ENCODE results near the gene FAM98C.
"Not testable (repeated sequence)": the region's sequence is repeated elsewhere in the genome, so short reads cannot be mapped to it uniquely, and the experiment has no call there.

Gene FAM98C

DNA sequence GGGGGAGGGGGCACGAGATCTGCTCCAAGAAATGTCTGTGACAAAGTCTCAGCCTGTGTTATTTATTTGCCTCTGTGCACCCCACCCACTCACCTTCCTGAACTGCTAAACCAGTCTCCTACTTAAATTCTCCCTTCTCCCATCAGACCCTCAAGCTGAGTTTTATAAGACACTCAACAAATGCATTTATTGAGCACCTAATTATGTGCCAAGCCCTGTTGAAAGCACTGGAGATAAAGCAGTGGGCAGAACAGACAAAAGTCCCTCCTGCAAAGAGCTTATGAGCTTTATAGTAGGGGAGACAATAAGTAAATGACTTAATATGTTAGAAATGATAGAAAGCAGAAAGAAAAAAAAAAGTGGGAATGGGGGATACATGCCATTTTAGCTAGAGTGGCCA is 3.4 kb upstream of the FAM98C start:
- DNase-seq = no peak

DNA sequence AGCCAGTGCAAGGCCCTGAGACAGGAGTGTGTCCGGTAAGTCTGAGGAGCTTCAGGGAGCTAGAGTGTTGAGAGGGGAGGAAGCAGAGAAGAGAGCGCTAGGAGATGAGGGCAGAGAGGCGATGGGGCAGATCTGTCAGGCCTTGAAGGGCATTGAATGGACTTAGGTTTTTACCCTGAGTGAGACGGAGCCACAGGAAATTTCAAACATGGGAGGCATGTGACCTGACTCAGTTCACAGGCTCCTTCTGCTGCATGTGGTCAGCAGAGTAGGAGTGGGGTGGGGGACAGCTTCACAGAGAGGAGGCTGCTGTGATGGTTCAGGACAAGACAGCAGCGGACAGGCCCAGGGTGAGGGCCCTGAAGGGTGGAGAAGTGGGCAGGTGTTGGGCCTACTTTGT is 2.5 kb upstream of the FAM98C start:
- no peak for DNase-seq

DNA sequence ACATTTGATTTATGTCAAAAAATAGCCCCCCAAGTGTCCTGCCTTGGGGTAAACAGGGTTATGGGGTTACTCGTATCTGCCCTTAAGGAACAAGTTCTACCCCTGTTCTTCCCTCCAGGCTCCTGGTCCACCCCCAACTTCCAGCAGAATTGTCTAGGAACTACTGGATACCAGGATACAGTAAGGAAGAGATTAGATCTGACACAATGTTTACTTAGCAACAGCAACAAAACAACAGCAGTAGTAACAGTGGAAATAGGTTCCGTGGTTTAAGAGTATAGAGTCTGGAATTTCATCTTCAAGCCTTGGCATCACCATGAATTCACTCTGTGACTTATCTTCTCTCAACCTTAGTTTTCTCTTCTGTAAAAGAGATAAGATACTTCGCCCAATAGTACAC is 1.7 kb upstream of the FAM98C start:
- peak in 1 of 2 experiments; percentile 40 for DNase-seq

DNA sequence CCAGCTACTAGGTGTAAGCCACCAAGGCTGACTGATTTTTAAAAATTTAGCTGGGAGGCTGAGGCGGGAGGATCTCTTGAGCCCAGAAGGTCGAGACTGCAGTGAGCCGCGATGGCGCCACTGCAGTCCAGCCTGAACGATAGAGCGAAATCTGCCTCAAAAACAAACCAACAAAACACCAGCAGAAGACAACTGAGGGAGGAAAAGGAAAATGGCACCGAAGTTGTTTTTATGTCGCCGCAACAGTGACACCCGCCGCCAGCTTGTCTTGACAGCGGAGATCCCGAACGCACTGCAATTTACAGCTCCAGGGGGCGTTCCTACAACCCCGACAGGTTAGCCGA is 298 bp upstream of the FAM98C start:
- no peak for DNase-seq

DNA sequence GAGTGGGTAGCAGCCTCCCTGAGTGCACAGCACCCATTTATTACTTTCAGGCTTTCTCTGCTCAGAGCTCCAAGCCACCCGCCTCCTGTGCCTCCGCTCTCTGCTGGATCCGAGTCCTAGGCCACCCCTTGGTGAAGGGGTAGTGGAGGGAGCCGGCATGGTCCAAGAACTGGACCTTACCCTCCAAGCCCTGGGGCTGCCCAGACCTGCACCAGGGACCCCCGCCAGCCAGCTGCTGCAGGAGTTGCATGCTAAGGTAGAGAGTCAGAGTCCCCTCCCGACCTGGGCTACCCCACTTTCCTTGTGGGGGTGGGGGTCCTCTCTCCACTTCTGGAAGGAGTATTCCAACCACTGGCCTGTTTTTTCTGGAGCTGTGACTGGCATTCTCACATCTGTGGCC is 2.0 kb downstream of the FAM98C start:
- no peak for DNase-seq

DNA sequence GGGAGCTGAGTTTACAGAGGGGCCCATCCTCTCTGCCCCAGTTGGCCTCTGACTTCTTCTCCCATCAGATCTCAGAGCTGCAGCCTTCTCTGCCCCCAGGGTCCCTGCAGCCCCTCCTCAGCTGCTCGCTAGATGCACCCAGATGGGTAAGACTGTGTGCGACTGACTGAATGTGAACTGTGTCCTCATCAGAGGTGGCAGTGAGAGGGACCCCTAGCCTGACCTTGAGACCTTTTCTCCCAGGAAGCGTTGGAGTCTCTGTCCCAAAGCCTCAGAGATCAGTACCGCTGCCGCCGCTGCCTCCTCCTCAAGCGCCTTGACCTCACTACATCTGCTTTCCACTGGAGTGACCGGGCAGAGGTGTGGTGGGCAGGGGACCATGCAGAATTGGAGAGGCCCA is 2.4 kb downstream of the FAM98C start:
- no peak for DNase-seq

DNA sequence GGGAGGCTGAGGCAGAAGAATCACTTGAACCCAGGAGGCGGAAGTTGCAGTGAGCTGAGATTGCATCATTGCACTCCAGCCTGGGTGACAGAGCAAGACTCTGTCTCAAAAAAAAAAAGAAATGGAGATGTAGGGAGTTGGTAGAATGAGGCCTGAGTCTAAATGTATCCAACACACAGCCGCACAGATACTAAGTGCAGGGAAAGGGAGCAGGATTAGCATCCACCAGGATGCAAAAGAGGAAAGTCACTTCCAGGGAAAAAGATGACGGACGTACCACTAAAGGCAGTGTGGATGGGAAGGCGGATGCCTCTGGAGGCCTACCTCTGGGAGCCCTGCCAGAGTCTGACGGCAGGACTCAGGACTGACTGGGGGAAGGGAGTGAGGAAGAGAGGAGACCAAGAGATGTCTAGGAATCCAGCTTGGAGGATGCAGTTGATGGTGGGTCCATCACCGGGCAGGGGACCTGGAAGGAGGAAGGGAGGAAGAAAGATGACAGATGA is 6.8 kb downstream of the FAM98C start:
- DNase-seq = no peak

DNA sequence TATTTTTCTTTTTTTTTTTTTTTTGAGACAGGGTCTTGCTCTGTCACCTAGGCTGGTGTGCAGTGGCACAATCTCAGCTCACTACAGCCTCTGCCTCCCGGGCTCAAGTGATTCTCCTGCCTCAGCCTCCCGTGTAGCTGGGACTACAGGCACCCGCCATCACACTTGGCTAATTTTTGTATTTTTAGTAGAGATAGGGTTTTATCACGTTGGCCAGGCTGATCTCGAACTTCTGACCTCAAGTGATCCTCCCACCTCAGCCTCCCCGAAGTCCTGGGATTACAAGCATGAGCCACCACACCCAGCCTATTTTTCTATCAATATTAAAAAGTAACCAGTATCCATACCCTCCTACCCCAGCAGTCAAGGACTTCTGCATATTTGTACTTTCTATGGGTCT is 7.5 kb downstream of the FAM98C start:
- not testable (repeated sequence) for DNase-seq

DNA sequence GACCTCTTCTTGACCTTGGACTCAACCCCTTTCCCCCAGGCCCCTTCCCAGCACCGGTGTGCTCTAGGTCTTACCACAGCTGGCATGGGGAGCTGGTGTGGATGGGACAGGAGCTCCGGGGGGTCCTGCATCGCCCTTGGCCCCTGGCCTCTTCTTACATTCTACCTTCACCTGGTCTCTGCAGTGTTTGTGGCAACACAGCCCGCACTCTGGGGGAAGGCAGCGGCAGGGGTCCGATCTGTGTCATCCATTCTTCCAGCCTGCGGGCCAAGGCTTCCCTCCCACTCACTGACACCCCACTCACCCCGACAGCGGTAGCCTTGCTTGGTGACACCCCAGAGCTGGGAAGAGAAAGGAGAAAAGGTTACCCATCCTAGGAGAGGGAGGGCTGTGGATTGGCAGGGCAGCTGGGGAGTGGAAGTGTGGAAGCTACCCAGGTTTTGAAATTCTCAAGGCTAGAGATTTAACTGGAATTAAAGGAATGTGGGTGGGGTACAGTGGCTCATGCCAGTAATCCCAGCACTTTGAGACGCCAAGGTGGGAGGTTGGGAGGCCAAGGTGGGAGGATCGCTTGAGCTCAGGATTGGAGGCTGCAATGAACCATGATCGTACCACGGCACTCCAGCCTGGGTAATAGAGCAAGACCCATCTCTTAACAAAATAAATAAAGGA is 8.3 kb downstream of the FAM98C start:
- no peak for DNase-seq

DNA sequence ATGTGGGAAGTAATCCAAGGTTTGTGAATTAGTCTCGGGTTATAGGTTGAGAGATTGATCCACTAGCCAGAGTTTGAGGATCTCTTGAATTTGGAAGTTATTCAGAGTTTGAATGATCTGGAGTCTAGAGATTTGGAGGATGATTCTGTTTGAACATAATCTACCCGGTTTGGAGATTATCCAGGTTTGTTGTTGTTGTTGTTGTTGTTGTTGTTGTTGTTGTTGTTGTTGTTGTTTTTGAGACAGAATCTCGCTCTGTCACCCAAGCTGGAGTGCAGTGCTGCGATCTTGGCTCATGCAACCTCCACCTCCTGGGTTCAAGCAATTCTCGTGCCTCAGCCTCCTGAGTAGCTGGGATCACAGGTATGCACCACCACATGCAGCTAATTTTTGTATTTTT is 9.0 kb downstream of the FAM98C start:
- DNase-seq = not testable (repeated sequence)

DNA sequence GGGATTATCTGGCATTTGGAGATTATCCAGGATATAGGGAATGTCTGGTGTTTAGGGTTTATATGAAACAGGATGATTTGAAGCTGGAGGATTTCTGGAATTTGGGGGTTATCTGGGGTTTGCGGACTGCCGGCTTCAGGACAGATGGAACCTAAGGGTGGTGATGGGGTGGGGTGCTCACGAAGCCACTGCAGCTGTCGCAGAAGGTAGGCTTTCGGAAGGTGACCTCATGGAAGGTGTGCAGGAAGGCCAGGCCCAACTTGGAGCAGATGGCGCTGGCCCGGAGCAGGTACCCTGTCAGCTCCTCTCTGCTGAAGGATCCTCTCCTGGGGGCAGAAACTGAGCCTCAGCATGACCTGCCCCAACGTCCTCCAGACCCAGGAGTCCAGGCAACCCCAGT is 9.6 kb downstream of the FAM98C start:
- no peak for DNase-seq

DNA sequence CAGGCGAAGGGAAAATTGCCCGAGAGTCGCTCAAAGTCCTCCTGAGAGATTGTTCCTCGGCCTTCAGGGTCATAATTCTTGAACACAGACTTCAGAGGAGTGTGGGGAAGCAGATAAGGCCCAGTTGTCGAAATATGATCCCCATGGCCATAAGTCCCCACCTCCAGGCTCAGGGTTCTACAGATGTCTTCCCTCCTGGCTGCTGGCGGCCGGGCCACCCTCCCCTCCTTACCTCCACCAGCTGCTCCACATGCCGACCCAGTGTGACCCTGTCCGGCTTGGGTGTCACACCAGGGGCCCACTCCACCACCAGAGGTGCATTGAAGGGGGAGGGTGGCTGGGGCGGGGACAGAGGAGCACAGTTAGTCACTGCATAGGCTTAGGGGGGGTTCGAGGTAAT is 10.1 kb downstream of the FAM98C start:
- DNase-seq = no peak

DNA sequence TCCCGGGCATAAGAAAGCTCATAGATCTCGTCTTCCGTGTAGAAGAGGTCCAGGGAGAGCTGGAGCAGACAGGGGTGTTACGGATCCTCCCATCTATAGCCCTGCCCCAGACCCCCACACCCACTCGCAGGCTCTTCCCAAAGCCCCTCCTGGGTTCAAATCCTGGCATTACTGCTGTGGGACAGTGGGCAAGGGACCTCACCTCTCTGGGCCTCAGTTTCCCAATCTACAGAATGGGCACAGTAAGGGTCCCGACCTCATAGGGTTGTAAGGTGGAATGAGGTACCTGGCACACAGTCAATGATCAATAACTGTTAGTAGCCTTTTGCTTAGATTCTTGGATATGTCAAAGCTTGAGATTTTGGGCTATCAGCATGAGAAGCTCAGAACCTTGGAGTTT is 10.5 kb downstream of the FAM98C start:
- DNase-seq = no peak

DNA sequence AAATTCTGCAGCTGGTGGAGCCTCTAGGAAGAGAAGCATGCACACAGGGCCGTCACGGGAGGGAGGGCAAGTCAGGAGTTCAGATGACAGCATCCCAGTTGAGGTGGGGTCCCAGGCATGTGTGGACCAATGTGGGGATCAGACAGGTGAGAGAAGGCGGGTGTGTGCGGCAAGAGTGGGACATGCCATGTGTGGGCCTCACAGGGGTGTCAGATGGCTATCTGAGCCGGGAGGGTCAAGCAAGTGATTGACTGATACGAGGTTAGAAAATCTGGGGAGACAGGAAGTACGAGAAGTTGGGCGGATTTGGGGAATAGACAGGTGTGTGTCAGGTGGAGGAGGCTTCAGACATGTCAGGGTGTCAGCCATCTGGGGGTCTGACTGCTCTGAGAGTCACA is 14.3 kb downstream of the FAM98C start:
- DNase-seq = no peak

DNA sequence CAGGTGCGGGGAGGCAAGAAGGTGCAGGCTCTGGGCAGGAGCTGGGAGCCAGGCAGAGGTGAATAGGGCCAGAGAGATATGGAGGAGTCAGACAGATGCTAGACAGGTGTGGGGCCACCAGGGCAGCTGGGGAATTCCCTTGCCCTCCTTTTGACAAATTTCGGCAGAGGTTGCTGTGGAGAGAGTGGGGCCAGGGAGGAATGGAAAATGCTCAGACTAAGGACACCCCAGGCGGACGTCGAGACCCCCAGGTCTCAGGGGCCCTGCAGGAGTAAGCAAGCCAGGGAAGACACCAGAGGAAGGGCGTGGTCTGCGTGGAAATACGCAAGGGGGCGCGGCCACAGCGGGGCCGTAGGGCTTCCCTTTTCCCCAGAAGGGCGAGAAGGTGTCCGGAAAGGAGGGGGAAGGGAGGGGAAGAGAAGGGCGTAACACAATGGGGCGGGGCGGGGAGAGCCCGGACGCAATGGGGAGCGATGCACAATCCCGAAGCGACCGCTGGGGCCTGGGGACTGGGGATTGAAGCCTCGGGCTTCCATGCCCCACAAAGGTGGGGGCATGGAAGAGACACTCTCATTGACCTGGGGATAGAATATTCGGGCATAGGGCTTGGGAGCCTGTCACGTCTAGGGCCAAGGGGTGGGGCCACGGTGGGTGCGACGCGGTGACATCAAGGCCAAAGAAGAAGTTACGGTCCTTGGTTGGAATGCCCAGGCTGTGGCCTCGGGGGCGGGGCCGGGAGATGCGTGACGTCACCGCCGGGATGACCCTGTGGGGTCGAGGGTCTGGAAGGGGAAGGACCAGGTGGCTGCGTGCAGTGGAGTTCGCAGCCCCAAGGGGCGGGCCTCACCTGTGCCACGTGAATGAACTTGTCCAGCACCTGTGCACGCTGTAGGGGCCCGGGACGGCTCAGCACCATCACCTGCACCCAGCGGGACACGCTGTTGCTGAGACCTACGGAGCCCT is 14.9 kb downstream of the FAM98C start:
- no peak for DNase-seq

DNA sequence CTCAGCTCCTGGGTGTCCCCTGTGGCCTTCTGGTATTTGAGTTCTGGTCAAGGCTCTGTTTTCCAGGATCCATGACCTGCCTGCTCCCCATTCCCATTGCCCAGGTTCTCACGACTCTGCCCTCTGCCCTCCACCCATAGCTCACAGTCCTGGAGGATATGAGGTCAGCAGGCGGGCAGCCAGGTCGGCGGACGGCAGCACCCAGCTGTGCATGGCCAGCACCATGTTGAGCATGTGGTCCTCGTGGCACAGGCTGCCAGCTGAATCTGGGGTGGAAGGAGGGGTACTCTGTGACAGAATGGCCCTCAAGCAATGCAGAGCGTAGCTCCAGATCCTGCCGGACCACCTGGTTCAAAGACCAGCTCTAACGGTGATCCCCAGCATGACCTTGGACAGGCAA is 18.0 kb downstream of the FAM98C start:
- DNase-seq = no peak

DNA sequence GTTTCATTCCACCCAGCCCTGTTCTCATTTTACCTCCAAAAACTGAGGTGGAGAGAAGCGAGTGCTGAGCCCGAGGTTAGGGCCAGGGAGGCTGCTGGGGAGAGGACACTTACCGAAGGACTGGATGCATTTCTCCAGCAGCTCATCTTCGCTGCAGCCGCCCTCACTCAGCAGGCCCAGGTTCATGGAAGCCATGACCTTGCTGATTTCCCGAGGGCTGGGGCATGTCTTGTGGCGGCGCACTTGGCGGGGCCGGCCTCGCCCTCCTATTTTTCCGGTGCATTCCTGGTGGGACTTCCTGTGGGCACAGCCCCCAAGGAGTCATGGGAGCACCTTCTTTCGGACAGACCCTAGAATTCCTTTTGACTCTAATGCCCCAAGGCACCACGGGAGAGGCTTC is 19.0 kb downstream of the FAM98C start:
- no peak for DNase-seq

DNA sequence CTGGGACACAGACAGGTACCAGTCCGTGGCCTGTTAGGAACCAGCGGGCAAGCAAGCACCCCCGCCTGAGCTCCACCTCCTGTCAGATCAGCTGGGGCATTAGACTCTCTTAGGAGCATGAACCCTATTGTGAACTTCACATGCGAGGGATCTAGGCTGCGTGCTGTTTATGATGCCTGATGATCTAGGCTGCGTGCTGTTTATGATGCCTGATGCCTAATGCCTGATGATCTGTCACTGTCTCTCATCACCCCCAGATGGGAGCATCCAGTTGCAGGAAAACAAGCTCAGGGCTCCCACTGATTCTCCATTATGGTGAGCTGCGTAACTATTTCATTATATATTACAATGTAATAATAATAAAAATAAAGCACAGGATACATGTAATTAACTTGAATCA is 19.5 kb downstream of the FAM98C start:
- DNase-seq = no peak

DNA sequence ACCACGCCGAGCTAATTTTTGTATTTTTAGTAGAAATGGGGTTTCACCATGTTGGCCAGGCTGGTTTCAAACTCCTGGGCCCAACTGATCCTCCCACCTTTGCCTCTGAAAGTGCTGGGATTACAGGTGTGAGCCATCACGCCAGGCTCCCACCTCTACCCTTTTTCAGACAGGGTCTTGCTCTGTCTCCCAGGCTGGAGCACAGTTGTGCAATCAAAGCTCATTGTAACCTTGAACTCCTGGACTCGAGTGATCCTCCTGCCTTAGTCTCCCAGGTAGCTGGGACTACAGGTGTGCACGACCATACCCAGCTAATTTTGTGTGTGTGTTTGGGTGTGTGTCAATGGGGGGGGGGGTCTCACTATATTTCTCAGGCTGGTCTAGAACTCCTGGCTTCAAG is 21.4 kb downstream of the FAM98C start:
- DNase-seq = no peak

DNA sequence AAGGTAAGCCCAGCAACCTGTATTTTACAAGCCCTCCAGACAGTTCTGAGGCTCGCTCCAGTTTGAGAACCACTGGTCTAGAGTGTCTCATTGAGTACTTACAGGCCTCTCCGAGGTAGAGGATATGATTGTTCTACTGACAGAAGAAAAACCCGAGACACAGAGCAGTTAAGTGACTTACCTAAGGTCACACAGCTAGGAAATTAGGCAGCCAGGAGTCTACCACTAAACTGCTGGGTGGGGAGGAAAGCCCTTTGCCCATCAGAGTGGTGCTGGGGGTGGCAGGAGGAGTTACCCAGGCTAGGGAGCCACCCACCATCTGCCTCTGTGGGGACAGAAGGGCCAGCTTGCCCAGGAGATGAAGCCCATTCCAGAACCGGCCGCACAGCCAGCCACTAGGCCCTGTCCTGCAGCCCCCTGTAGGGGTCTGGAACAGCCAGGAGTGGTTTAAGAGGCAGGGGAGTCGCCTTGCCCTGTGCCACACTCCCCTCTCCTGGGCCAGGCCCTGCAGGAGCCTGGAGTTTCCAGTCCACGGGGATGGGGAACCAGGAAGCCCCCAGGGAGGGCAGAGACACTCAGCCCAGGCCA is 22.4 kb downstream of the FAM98C start:
- no peak for DNase-seq

DNA sequence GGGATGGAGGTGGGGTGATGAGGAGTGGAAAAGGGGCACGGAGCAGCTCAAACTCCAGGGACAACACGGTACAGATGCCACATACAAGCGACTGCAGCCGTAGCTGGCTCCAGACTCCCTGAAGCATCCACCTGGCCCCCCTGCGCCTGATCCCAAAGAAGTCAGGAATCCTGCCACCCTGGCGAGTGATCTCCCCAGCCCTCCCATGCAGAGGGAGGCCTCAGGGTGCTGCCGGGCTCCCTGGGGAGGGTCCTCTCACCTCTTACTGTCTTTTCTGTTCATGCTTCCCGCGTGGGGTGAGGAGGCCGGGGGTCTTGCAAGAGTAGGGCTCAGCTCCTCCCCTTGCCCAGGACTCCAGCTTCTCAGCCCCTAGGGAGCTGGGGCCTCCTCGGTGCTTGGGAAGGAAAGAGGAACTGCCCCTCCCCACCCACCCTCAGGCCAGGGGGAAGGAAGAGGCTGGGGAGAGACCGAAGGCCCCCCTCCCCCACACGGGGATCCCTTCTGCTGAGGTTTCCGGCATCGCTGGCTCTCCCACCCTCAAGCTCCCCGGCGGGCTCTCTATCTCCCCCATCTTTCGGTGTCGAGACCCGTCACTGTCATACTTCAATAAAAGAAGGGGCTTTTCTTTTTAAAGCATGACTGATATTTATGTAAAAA is 23.0 kb downstream of the FAM98C start, which contains the start of gene RASGRP4:
Gene RASGRP4 (minus strand): TSS at position 410 of the 657 bp plus-strand sequence. CDS start 128 bp downstream, at position 282.
- DNase-seq = no peak

DNA sequence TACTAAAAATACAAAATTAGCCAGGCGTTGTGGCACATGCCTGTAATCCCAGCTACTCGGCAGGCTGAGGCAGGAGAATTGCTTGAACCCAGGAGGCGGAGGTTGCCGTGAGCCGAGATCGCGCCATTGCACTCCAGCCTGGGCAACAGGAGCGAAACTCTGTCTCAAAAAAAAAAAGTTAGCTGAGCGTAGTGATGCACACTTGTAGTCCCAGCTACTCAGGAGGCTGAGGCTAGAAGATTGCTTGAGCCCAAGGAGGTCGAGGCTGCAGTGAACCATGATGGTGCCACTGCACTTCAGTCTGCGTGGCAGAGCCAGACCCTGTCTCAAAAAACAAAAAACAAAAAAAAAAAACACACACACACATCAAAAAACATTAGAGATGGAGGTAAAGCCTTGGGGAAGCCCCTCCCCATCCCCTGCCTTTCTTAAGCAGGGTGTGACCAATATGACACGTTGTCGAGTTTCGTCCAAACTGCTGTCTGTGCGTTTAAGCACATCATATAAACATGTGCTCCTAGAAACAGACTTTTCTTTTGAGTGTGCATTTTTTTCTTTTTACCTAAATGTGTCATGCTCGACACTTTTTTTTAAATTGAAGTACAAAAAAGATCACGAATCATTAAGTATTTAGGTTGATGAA is 24.3 kb downstream of the FAM98C start:
- DNase-seq = not testable (repeated sequence)

Measured in SW 1271 (cell line).